Measurements from ENCODE around the gene NR4A1. TPM values are rescaled to one million over a fixed set of nuclear protein-coding genes. Genes with fewer than 3 reads are reported as not detected.

The NR4A1 gene
- total and polyA plus RNA-seq, 8 donors, result 11.7 to 85.4 (median 30.0) TPM

GRCh38 chr12:52018433-52019112 lies 32.7 kb upstream of the NR4A1 start:
- H3K27ac ChIP-seq, result peak overlapping the region; percentile 64 to 90 (median 82)

GRCh38 chr12:52019113-52019770 lies 32.0 kb upstream of the NR4A1 start:
- peak in 5 of 6 donors; percentile 56 to 83 (median 72) for DNase-seq

More at GRCh38 chr12:52018433-52019112, 32.7 kb upstream of the NR4A1 start:
- H3K4me3 ChIP-seq, result no peak overlapping the region
- intact Hi-C loops (cut with DNase I), result no loop called here
- DNase-seq (no peak), ATAC-seq (peak; percentile 6 to 30 (median 10)), FAIRE-seq (no peak)
- H3K36me3 ChIP-seq, result peaks cover 0 to 8% (median 0%) of the 10 kb centered on the region in 3 donors
- TF ChIP-seq CTCF (IDR thresholded peaks at IDR 0.05), result no peak
- 46 to 55% methylated on average over 4 of the region's 4 CpGs for WGBS, 2 donors
- H3K4me1 ChIP-seq, result peaks cover 0 to 3% (median 0%) of the 10 kb centered on the region in 3 donors
- no peaks in the 10 kb centered on the region for H3K27me3 ChIP-seq
- no peaks in the 10 kb centered on the region for H3K9me3 ChIP-seq

DNA sequence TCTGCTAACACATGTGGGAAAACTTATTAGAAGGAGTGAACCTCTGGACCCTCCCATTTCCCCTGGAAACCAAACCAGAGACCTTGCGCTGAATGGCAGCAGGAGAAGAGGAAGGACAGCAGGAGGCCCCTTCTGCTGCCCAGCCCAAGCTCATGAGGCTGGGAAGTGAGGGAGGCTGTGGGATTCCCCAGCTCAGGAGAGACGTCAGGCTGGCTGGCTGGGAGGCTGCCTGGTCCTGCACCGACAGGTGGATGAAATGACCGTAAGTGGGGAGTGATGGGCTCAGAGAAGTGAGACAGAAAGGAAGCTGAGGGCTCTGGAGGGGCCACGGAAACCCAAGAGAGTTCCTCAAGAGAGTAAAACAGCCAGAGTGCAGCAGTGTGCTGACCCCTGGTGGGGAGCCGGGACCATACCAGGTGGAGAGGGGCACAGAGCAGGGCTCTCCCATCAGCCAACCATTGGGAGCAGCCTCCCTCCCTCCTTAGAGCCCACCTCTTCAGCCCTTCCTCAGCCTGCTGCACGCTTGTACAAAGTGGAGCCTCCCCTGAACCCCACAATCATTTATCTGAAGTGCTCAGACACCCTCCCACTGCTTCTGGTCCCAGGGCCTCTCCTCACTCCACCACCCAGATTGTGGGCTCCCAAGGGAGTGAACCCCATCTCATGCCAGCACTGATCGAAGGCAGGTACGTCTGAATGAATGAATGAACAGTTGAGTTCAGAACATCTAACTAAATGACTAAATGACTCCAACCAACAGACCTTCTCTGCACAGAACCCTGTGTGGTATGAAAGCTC lies 30.5 kb upstream of the NR4A1 start:
- TF ChIP-seq CTCF (IDR thresholded peaks at IDR 0.05), result peak; percentile 22 to 47 (median 41)
- intact Hi-C loops (cut with DNase I), result no loop called here
- H3K4me3 ChIP-seq, result no peak overlapping the region
- 27 to 37% methylated on average over 8 to 9 of the region's 9 CpGs for WGBS, 2 donors
- H3K4me1 ChIP-seq, result peaks cover 0 to 10% (median 0%) of the 10 kb centered on the region in 3 donors
- H3K36me3 ChIP-seq, result no peaks in the 10 kb centered on the region
- H3K9me3 ChIP-seq, result no peaks in the 10 kb centered on the region
- ATAC-seq (peak in 3 of 4 donors; percentile 19 to 29 (median 25)), DNase-seq (peak in 4 of 6 donors; percentile 51 to 72 (median 56)), FAIRE-seq (no peak)
- H3K27ac ChIP-seq, result peak overlapping the region in 3 of 4 donors; percentile 41 to 90 (median 85)
- H3K27me3 ChIP-seq, result no peaks in the 10 kb centered on the region

More at GRCh38 chr12:52019113-52019770, 32.0 kb upstream of the NR4A1 start:
- H3K36me3 ChIP-seq, result peaks cover 0 to 4% (median 0%) of the 10 kb centered on the region in 3 donors
- no peak overlapping the region for H3K4me3 ChIP-seq
- no peaks in the 10 kb centered on the region for H3K9me3 ChIP-seq
- TF ChIP-seq CTCF (IDR thresholded peaks at IDR 0.05), result no peak
- 39 to 57% methylated on average over 12 to 13 of the region's 13 CpGs for WGBS, 2 donors
- peak overlapping the region; percentile 64 to 90 (median 82) for H3K27ac ChIP-seq
- intact Hi-C loops (cut with DNase I), result no loop called here
- no peaks in the 10 kb centered on the region for H3K27me3 ChIP-seq
- FAIRE-seq (no peak), ATAC-seq (peak; percentile 39 to 55 (median 47))
- H3K4me1 ChIP-seq, result peaks cover 0 to 8% (median 0%) of the 10 kb centered on the region in 3 donors

DNA sequence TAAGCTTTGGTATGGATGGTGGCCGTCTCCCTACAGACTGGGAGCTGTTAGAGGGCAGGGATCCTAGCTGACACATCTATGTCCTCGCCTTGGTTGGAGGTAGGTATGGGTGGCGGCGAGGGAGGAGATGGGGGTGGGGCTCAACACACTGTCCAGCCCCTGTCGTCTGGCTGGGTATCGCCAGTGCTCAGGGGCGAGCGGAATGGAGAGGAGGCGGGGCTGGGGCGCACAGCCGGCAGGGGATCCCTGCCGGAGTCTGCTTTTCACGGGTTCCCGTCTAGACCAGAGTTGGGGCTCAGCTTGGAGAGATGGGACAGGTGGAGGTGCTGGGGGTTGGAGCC lies 28.4 kb upstream of the NR4A1 start:
- FAIRE-seq (no peak), ATAC-seq (peak; percentile 6 to 22 (median 7)), DNase-seq (peak in 1 of 6 donors; percentile 56)
- intact Hi-C loops (cut with DNase I), result no loop called here
- peaks cover 0 to 14% (median 0%) of the 10 kb centered on the region in 3 donors for H3K4me1 ChIP-seq
- peak overlapping the region; percentile 38 to 62 (median 46) for H3K4me3 ChIP-seq
- peak overlapping the region in 3 of 4 donors; percentile 32 to 67 (median 53) for H3K27ac ChIP-seq
- TF ChIP-seq CTCF (IDR thresholded peaks at IDR 0.05), result no peak
- H3K9me3 ChIP-seq, result no peaks in the 10 kb centered on the region
- H3K36me3 ChIP-seq, result no peaks in the 10 kb centered on the region
- 12 to 19% methylated on average over 14 of the region's 14 CpGs for WGBS, 2 donors
- no peaks in the 10 kb centered on the region for H3K27me3 ChIP-seq
